CD4-positive, alpha-beta T cell treated with Interleukin-21 for 1 hour (primary cell): Measurements from ENCODE around the gene MBD4.
"Not testable (repeated sequence)": the region's sequence is repeated elsewhere in the genome, so short reads cannot be mapped to it uniquely, and the experiment has no call there.

Experiments used
- DNase-seq: peaks from one replicate; pipeline ENCODE4 v3.0.0-alpha.2; 2020

MBD4 gene

GRCh38 chr3:129403450-129403849, 36.3 kb downstream of the MBD4 start:
- DNase-seq, result no peak

- no peak for DNase-seq
Observed at GRCh38 chr3:129402616-129403015, 37.1 kb downstream of the MBD4 start.

- no peak for DNase-seq
Observed at GRCh38 chr3:129402210-129402609, 37.5 kb downstream of the MBD4 start.

- DNase-seq, result no peak
Observed at GRCh38 chr3:129399895-129400357, 39.8 kb downstream of the MBD4 start.

GRCh38 chr3:129399145-129399894, 40.4 kb downstream of the MBD4 start:
- peak; percentile 89 for DNase-seq

- peak; percentile 9 for DNase-seq
Observed at GRCh38 chr3:129398803-129399144, 41.0 kb downstream of the MBD4 start.

GRCh38 chr3:129393760-129394564, 45.8 kb downstream of the MBD4 start:
- not testable (repeated sequence) for DNase-seq

- no peak for DNase-seq
Observed at GRCh38 chr3:129393271-129393670, 46.5 kb downstream of the MBD4 start.

- DNase-seq, result not testable (repeated sequence)
Observed at GRCh38 chr3:129392106-129392887, 47.5 kb downstream of the MBD4 start.

GRCh38 chr3:129391583-129391982, 48.2 kb downstream of the MBD4 start:
- DNase-seq, result not testable (repeated sequence)

- DNase-seq, result no peak
Observed at GRCh38 chr3:129389572-129389937, 50.2 kb downstream of the MBD4 start.

- DNase-seq, result not testable (repeated sequence)
Observed at GRCh38 chr3:129388791-129389571, 50.8 kb downstream of the MBD4 start.

GRCh38 chr3:129387487-129387886, 52.3 kb downstream of the MBD4 start:
- DNase-seq, result no peak

GRCh38 chr3:129386984-129387383, 52.8 kb downstream of the MBD4 start:
- DNase-seq, result no peak

GRCh38 chr3:129385507-129385906, 54.2 kb downstream of the MBD4 start:
- not testable (repeated sequence) for DNase-seq

GRCh38 chr3:129384594-129385323, 55.0 kb downstream of the MBD4 start:
- no peak for DNase-seq

- DNase-seq, result not testable (repeated sequence)
Observed at GRCh38 chr3:129384103-129384502, 55.6 kb downstream of the MBD4 start.

GRCh38 chr3:129383292-129383860, 56.4 kb downstream of the MBD4 start:
- peak; percentile 48 for DNase-seq

- DNase-seq, result no peak
Observed at GRCh38 chr3:129382366-129382765, 57.4 kb downstream of the MBD4 start.
